H7 (cell line): ENCODE measurements around the gene NEK2. TPM values are rescaled to one million over a fixed set of nuclear protein-coding genes. Genes with fewer than 3 reads are reported as not detected.
"Not testable (repeated sequence)": the region's sequence is repeated elsewhere in the genome, so short reads cannot be mapped to it uniquely, and the experiment has no call there.

Experiments used
- DNase-seq: peaks from one replicate; pipeline ENCODE4 v3.0.0; 2012
- H3K27me3 ChIP-seq: 2 replicates; pipeline ENCODE4 v1.6.0; 2011; ENCODE audit warnings: mild to moderate bottlenecking, low read length; ENCODE audit not compliant: control insufficient read depth, insufficient read depth
- H3K36me3 ChIP-seq: replicated peaks from 2 replicates; pipeline ENCODE4 v1.5.1; 2011; ENCODE audit warnings: low read length; ENCODE audit not compliant: control insufficient read depth, insufficient read depth
- H3K4me3 ChIP-seq: 2 replicates; pipeline ENCODE4 v1.5.1; 2011; ENCODE audit warnings: low read depth, mild to moderate bottlenecking, control low read depth, low read length, moderate library complexity; ENCODE audit not compliant: insufficient read depth
- total RNA-seq: library from RNA; depleted of rRNA; stranded (reverse); fragments of >200 nt; shearing (Covaris generic); gene quantifications from 2 replicates; pipeline ENCODE4 v1.2.3, GENCODE V29; 2014

Gene NEK2
- total RNA-seq, 1 experiment from 2014 or later, result 58.3 TPM

- Histone ChIP-seq H3K36me3 (no peaks in the 10 kb centered on the region), H3K4me3 (no peak overlapping the region), H3K27me3 (no peaks in the 10 kb centered on the region)
- DNase-seq, result no peak
These were observed 38.4 kb downstream of the NEK2 start for GRCh38 chr1:211637066-211637465.

DNA sequence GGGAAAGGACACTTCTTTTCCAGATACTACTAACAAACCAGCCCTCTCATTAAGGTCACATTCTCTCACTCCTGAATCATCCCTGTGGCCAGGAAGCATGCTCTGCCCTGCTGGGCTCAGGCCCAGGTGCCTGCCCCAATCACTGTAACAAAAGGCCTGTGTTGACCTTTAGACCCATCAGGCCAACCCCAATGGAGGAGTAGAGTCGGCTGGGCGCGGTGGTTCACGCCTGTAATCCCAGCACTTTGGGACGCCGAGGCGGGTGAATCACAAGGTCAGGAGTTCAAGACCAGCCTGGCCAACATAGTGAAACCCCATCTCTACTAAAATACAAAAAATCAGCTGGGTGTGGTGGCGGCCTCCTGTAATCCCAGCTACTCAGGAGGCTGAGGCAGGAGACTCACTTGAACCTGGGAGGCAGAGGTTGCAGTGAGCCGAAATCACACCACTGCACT lies 38.8 kb downstream of the NEK2 start:
- H3K36me3 ChIP-seq, H3K4me3 ChIP-seq, DNase-seq, H3K27me3 ChIP-seq: not testable (repeated sequence)

GRCh38 chr1:211635597-211636205 lies 39.7 kb downstream of the NEK2 start:
- Histone ChIP-seq H3K36me3 (no peaks in the 10 kb centered on the region), H3K4me3 (no peak overlapping the region)
- DNase-seq, result no peak

DNA sequence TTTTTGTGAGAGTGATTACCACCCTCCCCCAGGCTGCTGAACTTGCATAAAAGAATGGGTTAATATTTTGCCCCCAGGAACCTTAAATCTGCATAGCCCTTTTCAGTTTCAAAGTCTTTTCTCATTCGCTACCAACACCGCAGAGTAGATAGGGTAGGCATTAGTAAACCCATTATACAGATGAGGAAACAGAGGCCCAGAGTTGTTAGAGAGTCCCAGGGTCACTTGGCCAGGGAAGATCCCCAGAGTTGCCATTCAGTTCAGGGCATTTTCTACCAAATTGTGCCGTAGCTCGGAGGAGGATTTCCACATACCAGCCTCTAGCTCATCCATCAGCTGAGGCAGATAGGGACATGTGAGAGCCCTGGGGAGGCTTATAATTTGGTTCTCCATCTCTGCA lies 40.5 kb downstream of the NEK2 start:
- no peak for DNase-seq
- Histone ChIP-seq H3K4me3 (no peak overlapping the region), H3K27me3 (no peaks in the 10 kb centered on the region), H3K36me3 (no peaks in the 10 kb centered on the region)

More at GRCh38 chr1:211635597-211636205, 39.7 kb downstream of the NEK2 start:
- no peaks in the 10 kb centered on the region for H3K27me3 ChIP-seq

- Histone ChIP-seq H3K4me3 (no peak overlapping the region), H3K27me3 (no peaks in the 10 kb centered on the region), H3K36me3 (no peaks in the 10 kb centered on the region)
- no peak for DNase-seq
These were observed 41.0 kb downstream of the NEK2 start for GRCh38 chr1:211634461-211634860.

- H3K36me3 ChIP-seq, result no peaks in the 10 kb centered on the region
- H3K27me3 ChIP-seq, result no peaks in the 10 kb centered on the region
- no peak for DNase-seq
- no peak overlapping the region for H3K4me3 ChIP-seq
These were observed 41.9 kb downstream of the NEK2 start for GRCh38 chr1:211633524-211633846.

GRCh38 chr1:211632808-211633523 lies 42.5 kb downstream of the NEK2 start:
- Histone ChIP-seq H3K27me3 (no peaks in the 10 kb centered on the region), H3K4me3 (no peak overlapping the region), H3K36me3 (no peaks in the 10 kb centered on the region)
- no peak for DNase-seq

DNA sequence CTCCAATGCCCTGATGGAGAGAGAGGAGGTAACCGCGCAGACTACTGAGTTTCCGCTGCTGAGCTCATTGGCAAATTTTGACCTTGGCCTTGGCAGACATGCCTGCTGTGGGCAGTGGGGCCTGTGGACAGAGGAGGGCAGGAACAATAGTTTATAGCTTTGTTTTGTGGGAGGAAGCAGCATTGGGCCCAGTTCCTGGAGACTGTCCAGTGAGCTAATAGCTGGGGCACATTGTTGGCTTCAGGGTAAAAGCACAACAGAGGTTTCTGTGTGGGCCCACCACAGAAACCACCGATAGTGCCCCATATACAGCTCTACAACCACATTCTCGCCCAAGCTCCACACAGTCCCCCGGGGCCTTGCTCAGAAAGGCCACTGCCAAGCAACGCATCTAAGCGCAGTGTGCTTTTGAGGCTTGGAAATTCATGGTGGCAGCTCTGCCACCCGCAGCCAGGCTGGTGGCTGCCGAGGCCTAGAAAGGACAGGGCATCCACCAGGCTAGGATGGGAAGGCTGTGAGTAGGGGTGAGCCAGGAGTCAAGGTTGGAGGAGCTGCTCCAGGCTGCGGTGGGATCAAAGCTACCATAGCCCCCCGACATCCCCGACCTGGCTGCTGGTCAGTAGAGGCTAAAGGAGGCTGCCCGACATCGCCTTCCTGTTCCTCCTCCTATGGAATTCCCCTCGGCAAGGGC lies 43.2 kb downstream of the NEK2 start:
- DNase-seq, result no peak
- Histone ChIP-seq H3K4me3 (no peak overlapping the region), H3K27me3 (no peaks in the 10 kb centered on the region), H3K36me3 (no peaks in the 10 kb centered on the region)

DNA sequence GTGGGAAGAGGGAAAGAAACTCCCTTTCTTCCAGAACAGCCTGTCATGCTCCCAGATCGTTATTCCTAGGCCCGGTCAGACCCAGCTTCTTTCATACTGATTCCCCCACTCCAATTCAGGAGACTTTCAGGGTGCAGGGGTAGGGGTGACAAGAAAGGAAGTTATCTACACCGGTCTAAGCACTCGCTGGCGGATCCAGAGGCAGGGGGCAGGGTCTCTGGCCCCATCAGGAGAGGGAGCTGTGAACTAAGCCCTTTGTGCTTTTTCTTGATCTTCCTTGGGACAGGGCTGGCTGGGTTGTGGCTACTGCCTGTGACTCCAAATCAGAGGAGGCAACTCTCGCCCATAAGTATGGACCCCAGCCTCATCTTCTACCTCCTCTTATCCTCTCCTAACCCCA lies 44.3 kb downstream of the NEK2 start:
- Histone ChIP-seq H3K4me3 (no peak overlapping the region), H3K36me3 (no peaks in the 10 kb centered on the region), H3K27me3 (no peaks in the 10 kb centered on the region)
- no peak for DNase-seq

DNA sequence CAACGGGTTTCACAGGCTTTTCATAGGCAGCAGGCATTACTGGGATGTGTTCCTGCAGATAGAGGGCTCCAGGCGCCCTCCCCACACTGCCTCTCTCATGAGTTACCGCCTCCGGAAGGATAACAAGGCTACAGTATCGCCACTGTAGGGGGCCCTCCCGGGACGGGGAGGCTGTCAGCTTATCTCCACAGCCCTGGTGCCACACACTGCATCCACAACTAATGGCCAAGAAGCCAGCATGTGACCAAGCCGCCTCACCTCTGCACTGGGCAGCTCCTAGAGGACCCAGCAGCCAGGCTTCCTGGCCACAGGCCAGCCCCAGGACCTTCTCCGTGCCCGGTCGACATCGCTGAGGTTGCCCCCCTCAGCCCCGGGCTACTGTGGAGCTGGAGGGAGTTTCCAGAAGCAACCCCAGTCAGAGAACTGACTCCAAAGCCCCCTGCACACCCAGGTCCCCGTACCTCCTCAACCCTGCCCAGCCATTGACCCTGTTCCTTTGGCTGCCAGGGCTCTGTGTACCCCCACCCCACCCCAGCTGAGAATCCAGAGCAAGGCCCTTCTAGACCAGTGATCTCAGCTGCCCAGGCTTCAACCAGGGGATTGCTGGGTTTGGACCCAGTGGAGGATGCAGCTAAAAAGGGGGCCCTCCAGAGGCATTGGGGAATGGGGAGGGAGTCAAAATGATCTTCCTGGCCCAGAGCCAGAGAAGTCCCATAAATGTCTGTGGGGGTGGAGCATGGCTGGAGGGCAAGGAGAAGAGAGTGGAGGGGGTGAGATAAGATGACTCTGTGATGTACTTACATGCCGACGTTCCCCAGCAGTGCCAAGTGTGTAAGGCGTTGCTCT lies 45.0 kb downstream of the NEK2 start:
- Histone ChIP-seq H3K27me3 (no peaks in the 10 kb centered on the region), H3K36me3 (no peaks in the 10 kb centered on the region), H3K4me3 (no peak overlapping the region)
- peak; percentile 86 for DNase-seq

- Histone ChIP-seq H3K4me3 (no peak overlapping the region), H3K36me3 (no peaks in the 10 kb centered on the region), H3K27me3 (no peaks in the 10 kb centered on the region)
- no peak for DNase-seq
These were observed 47.0 kb downstream of the NEK2 start for GRCh38 chr1:211628417-211628816.

- no peaks in the 10 kb centered on the region for H3K36me3 ChIP-seq
- no peaks in the 10 kb centered on the region for H3K27me3 ChIP-seq
- DNase-seq, result no peak
- H3K4me3 ChIP-seq, result no peak overlapping the region
These were observed 48.2 kb downstream of the NEK2 start for GRCh38 chr1:211627259-211627658.

GRCh38 chr1:211625866-211626265 lies 49.6 kb downstream of the NEK2 start:
- not testable (repeated sequence) for H3K27me3 ChIP-seq, H3K4me3 ChIP-seq, H3K36me3 ChIP-seq, DNase-seq

GRCh38 chr1:211625040-211625439 lies 50.4 kb downstream of the NEK2 start:
- DNase-seq, result peak; percentile 58
- no peak overlapping the region for H3K4me3 ChIP-seq
- no peaks in the 10 kb centered on the region for H3K36me3 ChIP-seq
- H3K27me3 ChIP-seq, result no peaks in the 10 kb centered on the region
